ENCODE measurements around the gene EFNA3.
A peak's percentile ranks its signal among the peaks of the same experiment; 100 is the strongest.

The EFNA3 gene

DNA sequence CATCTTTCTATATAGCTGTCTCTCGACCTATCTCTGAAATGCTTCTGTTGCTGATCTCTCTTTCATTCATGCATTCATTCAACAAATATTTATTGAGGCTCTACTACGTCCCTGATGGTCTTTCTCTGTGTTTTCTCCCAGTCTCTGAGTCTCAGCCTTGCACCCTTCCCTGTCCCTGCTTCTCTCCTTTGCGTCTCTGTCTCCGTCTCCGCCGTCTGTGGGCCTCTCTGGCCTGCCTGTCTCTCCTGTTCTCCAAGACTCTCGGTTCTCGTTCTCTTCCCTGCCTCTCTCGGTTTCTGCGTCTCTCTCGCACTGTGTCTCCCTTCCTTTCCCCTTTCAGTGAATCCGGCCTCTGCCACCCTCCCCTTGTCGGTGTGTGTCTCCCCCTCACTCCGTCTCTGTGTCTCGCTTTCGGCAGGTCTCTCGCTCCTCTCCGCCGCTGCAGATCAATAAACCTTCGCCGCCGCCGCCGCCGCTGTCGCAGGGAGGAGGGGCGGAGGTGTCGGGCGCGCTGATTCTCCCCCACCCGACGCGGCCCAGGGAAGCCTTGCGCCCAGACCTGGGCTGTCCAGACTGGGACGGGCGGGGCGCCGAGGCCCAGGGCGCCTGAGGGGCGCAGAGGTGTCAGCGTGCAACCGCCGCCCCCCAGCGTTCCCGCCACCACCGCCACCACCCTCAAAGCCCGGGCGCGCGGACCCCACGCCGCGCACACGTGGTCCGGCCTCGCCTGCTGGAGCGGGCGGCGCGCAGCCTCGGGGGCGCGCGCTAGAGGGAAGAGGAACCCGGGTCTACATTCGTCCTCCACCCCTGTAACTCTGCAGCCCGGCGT is 3.0 kb downstream of the EFNA3 start:
- Histone ChIP-seq H3K4me3 (ENCODE audit: low read depth in 1 of 2, low read length in 2 of 2) (peak overlapping the region in 1 of 2 donors; percentile 42), H3K36me3 (ENCODE audit: control insufficient read depth in 1 of 2, insufficient read depth in 2 of 2, low read length in 2 of 2) (no peaks in the 10 kb centered on the region), H3K27me3 (ENCODE audit: low read depth, low read length) (peaks cover 54% of the 10 kb centered on the region), H3K4me1 (ENCODE audit: control insufficient read depth in 1 of 2, insufficient read depth in 2 of 2, low read length in 2 of 2) (peaks cover 8 to 54% of the 10 kb centered on the region in 2 donors), H3K9me3 (ENCODE audit: control insufficient read depth in 1 of 2, low read length in 2 of 2) (no peaks in the 10 kb centered on the region), H3K27ac (ENCODE audit: low read length) (no peak overlapping the region)

DNA sequence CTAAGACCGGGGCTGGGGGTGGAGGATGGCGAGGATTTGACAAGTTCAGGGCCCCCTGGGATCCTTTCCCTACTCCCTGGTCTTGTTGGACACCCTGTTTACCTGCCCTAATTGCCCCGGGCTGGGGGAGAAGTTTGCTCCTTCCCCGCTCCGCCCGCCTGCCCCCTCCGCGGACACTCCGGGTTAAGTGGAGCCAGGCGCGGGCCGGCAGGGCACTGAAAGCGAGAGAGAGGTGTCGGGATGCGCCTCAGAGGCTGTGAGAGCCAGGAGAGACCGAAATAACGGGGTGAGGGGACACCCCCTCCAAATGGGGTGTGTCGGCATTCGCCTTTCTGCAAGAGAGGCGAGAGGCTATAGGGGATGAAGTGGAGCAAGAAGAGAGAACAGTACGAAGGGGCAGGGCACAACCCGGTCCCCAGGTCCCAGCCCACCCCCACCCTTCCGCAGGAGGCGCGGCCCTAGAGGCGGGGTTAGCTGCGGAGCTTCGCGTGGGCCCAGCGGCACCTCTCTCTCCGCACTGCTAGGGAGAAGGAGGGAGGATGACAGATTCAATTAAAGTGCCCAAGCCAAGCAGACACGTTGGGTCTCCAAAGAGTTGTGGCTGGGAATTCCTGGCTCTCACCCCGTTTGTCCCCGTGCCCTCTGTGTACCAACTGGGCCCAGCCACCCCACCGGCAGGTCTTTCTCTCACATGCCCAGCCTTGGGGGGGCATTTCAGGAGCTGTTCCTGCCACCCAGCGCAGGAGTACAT is 3.8 kb downstream of the EFNA3 start:
- H3K36me3 ChIP-seq (ENCODE audit: control insufficient read depth in 1 of 2, insufficient read depth in 2 of 2, low read length in 2 of 2): no peaks in the 10 kb centered on the region
- no peaks in the 10 kb centered on the region for H3K9me3 ChIP-seq (ENCODE audit: control insufficient read depth in 1 of 2, low read length in 2 of 2)
- H3K27me3 ChIP-seq (ENCODE audit: low read depth, low read length): peaks cover 54% of the 10 kb centered on the region
- H3K27ac ChIP-seq (ENCODE audit: low read length): no peak overlapping the region
- peak overlapping the region in 1 of 2 donors; percentile 42 for H3K4me3 ChIP-seq (ENCODE audit: low read depth in 1 of 2, low read length in 2 of 2)
- H3K4me1 ChIP-seq (ENCODE audit: control insufficient read depth in 1 of 2, insufficient read depth in 2 of 2, low read length in 2 of 2): peaks cover 8 to 54% of the 10 kb centered on the region in 2 donors

DNA sequence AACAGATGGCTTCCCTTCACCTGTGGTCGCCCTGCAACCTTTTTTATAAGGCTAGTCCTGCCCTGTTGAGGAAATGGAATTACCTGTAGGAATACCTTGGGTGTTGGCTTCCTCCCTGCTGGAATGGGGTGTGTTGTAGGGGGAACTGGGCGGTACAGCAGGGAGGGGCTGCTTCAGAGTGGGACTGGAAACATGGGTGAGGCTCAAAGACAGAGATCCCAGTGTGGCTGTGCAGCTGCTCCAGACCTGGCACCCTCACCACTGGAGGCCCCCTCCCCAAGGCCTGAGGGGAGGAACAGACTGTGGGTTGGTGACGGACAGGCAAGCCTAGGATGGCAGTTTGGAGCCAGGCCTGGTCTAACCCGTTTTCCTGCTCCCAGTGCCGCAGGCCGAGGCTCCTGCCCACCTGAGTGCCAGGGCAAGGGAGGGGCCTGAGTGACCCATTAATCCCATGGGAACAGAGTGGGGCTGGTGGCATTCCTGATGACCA is 4.5 kb downstream of the EFNA3 start:
- Histone ChIP-seq H3K27ac (ENCODE audit: low read length) (no peak overlapping the region), H3K4me1 (ENCODE audit: control insufficient read depth in 1 of 2, insufficient read depth in 2 of 2, low read length in 2 of 2) (peaks cover 8 to 54% of the 10 kb centered on the region in 2 donors), H3K4me3 (ENCODE audit: low read depth in 1 of 2, low read length in 2 of 2) (no peak overlapping the region), H3K36me3 (ENCODE audit: control insufficient read depth in 1 of 2, insufficient read depth in 2 of 2, low read length in 2 of 2) (no peaks in the 10 kb centered on the region), H3K9me3 (ENCODE audit: control insufficient read depth in 1 of 2, low read length in 2 of 2) (no peaks in the 10 kb centered on the region), H3K27me3 (ENCODE audit: low read depth, low read length) (peaks cover 54% of the 10 kb centered on the region)

DNA sequence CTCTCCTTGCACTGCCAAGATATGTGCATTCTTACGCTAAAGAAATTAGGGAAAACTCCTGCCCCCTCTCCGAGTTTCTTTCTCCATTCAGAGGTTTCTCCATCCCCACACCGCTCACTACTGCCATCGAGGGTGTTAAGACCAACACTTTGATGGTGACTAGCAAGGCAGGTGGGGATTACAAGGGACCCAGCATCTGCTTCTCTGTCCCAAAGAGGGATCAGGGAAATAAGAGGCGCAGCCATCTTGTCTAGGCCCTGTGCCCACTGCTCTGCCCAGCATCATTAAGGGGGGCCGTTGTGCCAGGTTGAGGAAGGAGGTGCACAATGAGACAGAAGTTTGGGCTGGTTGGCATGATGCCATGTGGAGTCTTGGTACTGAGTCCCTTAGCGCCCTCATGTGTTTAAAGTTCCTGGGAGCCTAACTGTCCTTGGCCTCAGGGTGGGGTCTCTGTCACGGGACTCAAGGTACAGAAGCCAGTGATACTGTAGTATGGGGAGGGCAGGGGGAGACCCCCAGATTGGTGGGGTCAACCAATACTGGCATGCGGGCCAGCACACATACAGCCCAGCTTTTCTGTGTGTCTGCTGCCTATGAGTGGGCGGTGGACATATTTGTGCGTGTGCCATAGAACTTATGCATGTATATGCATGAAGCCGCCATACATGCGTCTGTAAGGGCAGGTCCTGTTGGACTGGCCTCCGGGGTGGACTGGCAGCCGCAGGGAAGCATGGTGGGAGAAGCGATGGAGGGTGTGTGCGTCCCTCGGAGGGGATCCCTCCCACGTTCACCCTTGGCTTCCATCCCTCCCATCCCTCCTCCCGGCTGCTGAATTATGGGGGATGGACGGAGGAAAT is 5.5 kb downstream of the EFNA3 start:
- peaks cover 52% of the 10 kb centered on the region for H3K27me3 ChIP-seq (ENCODE audit: low read depth, low read length)

DNA sequence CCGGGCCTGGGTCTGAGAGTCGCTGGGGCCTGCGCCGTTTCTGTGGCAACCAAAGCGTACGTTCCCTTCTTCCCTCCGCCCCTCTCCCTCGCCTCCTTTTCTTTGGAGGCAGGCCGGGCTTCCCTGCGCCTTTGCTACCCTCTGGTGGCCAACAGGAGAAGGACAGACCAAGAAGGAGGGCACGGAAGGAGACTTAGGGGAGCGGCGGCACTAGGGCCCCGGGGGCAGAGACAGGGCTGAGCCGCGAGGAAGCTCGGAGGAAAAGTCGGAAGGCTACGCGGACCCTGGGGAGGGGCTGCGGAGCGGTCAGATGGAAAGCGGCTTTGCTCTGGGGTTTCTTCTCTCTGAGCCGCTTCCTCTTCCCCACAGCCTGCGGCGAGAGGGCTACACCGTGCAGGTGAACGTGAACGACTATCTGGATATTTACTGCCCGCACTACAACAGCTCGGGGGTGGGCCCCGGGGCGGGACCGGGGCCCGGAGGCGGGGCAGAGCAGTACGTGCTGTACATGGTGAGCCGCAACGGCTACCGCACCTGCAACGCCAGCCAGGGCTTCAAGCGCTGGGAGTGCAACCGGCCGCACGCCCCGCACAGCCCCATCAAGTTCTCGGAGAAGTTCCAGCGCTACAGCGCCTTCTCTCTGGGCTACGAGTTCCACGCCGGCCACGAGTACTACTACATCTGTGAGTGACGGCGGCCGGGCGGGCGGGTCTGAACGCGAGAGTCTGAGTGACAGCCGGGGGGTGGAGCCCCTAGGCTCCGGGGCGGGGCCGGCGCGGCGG is 6.3 kb downstream of the EFNA3 start:
- Histone ChIP-seq H3K4me3 (ENCODE audit: low read depth in 1 of 2, low read length in 2 of 2) (peak overlapping the region; percentile 78 to 79), H3K27ac (ENCODE audit: low read length) (peak overlapping the region; percentile 87), H3K4me1 (ENCODE audit: control insufficient read depth in 1 of 2, insufficient read depth in 2 of 2, low read length in 2 of 2) (peaks cover 8 to 39% of the 10 kb centered on the region in 2 donors), H3K36me3 (ENCODE audit: control insufficient read depth in 1 of 2, insufficient read depth in 2 of 2, low read length in 2 of 2) (no peaks in the 10 kb centered on the region), H3K27me3 (ENCODE audit: low read depth, low read length) (peaks cover 43% of the 10 kb centered on the region), H3K9me3 (ENCODE audit: control insufficient read depth in 1 of 2, low read length in 2 of 2) (no peaks in the 10 kb centered on the region)

More for the DNA sequence above, 5.5 kb downstream of the EFNA3 start:
- H3K4me1 ChIP-seq (ENCODE audit: control insufficient read depth in 1 of 2, insufficient read depth in 2 of 2, low read length in 2 of 2): peaks cover 8 to 47% of the 10 kb centered on the region in 2 donors
- no peaks in the 10 kb centered on the region for H3K36me3 ChIP-seq (ENCODE audit: control insufficient read depth in 1 of 2, insufficient read depth in 2 of 2, low read length in 2 of 2)
- no peak overlapping the region for H3K27ac ChIP-seq (ENCODE audit: low read length)
- H3K4me3 ChIP-seq (ENCODE audit: low read depth in 1 of 2, low read length in 2 of 2): peak overlapping the region; percentile 78 to 79
- no peaks in the 10 kb centered on the region for H3K9me3 ChIP-seq (ENCODE audit: control insufficient read depth in 1 of 2, low read length in 2 of 2)

DNA sequence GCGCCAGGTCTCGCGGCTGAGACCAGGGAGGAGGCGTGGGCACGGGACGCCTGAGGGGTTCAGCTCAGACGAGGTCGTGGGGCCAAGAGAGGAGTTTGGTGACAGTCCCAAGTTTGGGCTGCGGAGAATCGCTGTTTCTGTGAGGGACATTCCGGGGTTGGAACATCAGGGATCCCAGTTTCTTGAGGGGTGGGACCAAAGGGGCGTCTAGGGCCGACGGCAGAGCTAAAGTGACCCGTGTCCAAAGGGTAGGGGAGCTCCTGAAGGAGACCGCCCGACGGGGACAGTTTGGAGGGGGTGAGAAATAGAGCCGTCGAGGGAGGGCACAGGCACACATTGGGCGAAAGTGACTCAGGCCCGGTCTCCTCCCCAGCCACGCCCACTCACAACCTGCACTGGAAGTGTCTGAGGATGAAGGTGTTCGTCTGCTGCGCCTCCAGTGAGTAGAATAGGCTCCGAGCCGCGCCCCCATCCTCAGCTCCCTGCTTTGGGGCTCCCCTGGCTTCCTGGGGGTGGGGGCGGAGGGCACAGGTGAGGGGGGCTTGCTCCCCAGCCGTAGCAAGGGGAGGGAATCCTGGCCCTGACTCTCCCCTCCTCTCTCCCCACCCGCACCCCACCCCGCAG is 7.0 kb downstream of the EFNA3 start:
- no peaks in the 10 kb centered on the region for H3K36me3 ChIP-seq (ENCODE audit: control insufficient read depth in 1 of 2, insufficient read depth in 2 of 2, low read length in 2 of 2)
- peaks cover 8 to 32% of the 10 kb centered on the region in 2 donors for H3K4me1 ChIP-seq (ENCODE audit: control insufficient read depth in 1 of 2, insufficient read depth in 2 of 2, low read length in 2 of 2)
- H3K27me3 ChIP-seq (ENCODE audit: low read depth, low read length): peaks cover 36% of the 10 kb centered on the region
- H3K9me3 ChIP-seq (ENCODE audit: control insufficient read depth in 1 of 2, low read length in 2 of 2): no peaks in the 10 kb centered on the region
- peak overlapping the region; percentile 87 for H3K27ac ChIP-seq (ENCODE audit: low read length)
- H3K4me3 ChIP-seq (ENCODE audit: low read depth in 1 of 2, low read length in 2 of 2): peak overlapping the region; percentile 78 to 79

DNA sequence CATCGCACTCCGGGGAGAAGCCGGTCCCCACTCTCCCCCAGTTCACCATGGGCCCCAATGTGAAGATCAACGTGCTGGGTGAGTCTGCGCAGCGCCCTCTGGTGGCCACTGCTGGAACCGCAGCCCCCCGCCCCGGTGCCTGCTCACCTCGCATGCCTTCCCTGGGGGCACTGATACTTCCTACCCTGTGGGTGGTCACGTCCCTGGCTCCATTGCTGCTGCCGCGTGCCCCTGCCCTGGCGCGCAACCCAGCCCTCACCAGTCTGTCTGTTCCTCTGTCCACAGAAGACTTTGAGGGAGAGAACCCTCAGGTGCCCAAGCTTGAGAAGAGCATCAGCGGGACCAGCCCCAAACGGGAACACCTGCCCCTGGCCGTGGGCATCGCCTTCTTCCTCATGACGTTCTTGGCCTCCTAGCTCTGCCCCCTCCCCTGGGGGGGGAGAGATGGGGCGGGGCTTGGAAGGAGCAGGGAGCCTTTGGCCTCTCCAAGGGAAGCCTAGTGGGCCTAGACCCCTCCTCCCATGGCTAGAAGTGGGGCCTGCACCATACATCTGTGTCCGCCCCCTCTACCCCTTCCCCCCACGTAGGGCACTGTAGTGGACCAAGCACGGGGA is 7.6 kb downstream of the EFNA3 start:
- peak overlapping the region in 1 of 2 donors; percentile 78 for H3K4me3 ChIP-seq (ENCODE audit: low read depth in 1 of 2, low read length in 2 of 2)
- peaks cover 30% of the 10 kb centered on the region for H3K27me3 ChIP-seq (ENCODE audit: low read depth, low read length)
- no peak overlapping the region for H3K27ac ChIP-seq (ENCODE audit: low read length)
- H3K9me3 ChIP-seq (ENCODE audit: control insufficient read depth in 1 of 2, low read length in 2 of 2): no peaks in the 10 kb centered on the region
- peaks cover 5 to 27% of the 10 kb centered on the region in 2 donors for H3K4me1 ChIP-seq (ENCODE audit: control insufficient read depth in 1 of 2, insufficient read depth in 2 of 2, low read length in 2 of 2)
- no peaks in the 10 kb centered on the region for H3K36me3 ChIP-seq (ENCODE audit: control insufficient read depth in 1 of 2, insufficient read depth in 2 of 2, low read length in 2 of 2)

DNA sequence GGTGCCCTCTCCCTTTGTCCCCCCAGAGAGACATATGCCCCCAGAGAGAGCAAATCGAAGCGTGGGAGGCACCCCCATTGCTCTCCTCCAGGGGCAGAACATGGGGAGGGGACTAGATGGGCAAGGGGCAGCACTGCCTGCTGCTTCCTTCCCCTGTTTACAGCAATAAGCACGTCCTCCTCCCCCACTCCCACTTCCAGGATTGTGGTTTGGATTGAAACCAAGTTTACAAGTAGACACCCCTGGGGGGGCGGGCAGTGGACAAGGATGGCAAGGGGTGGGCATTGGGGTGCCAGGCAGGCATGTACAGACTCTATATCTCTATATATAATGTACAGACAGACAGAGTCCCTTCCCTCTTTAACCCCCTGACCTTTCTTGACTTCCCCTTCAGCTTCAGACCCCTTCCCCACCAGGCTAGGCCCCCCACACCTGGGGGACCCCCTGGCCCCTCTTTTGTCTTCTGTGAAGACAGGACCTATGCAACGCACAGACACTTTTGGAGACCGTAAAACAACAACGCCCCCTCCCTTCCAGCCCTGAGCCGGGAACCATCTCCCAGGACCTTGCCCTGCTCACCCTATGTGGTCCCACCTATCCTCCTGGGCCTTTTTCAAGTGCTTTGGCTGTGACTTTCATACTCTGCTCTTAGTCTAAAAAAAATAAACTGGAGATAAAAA is 8.4 kb downstream of the EFNA3 start:
- Histone ChIP-seq H3K4me3 (ENCODE audit: low read depth in 1 of 2, low read length in 2 of 2) (no peak overlapping the region), H3K27me3 (ENCODE audit: low read depth, low read length) (peaks cover 24% of the 10 kb centered on the region), H3K27ac (ENCODE audit: low read length) (no peak overlapping the region), H3K36me3 (ENCODE audit: control insufficient read depth in 1 of 2, insufficient read depth in 2 of 2, low read length in 2 of 2) (no peaks in the 10 kb centered on the region), H3K9me3 (ENCODE audit: control insufficient read depth in 1 of 2, low read length in 2 of 2) (no peaks in the 10 kb centered on the region), H3K4me1 (ENCODE audit: control insufficient read depth in 1 of 2, insufficient read depth in 2 of 2, low read length in 2 of 2) (peaks cover 0 to 26% of the 10 kb centered on the region in 2 donors)

DNA sequence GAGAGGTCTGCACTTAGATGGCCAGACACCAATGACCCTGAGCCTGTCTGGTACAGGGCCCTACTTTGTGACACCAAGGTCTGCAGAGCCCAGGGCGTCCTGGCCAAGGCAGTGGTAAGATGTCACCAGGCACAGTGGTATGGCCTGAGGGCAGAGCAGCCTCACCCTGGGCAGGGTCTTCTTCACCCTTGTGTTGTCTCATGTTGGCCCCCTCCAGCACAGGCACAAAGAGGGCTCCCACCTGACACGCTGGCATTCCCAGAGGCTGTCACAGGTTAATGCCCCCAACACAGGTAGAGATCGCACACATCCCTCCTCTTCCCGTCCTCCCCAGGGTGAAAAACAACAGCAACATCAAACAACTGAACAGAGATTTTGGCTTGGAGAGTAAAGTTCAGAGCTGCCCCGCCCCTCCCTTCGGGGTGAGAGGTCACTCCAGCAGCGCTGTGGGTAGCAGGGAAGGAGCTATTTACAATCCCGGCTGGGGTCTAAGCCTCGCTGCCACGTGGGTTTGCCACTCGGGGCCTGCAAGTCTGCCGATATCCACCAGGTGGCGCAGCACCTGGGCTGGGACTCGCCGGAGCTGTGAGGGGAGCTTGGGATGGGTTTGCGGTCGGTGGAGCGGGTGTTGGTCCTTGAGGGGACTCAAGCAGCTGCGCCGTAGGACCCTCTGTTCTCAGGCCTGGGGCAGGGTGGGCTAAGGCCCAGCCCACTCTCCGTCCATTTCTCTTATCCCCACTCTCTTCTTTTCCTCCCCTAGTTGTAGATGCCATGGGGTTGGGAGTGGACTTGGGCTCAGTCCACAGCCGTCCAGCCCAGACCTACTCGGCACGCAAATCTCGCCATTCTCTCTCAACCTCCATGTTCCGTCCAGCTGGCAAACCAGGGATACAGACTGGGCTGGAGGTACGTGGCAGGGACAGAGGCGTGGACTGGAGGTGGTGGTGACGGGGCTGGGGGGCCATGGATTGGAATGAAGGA is 12.7 kb downstream of the EFNA3 start:
- Histone ChIP-seq H3K27me3 (ENCODE audit: low read depth, low read length) (no peaks in the 10 kb centered on the region), H3K27ac (ENCODE audit: low read length) (no peak overlapping the region)

More for the DNA sequence above, 12.7 kb downstream of the EFNA3 start:
- peaks cover 4 to 26% of the 10 kb centered on the region in 2 donors for H3K4me1 ChIP-seq (ENCODE audit: control insufficient read depth in 1 of 2, insufficient read depth in 2 of 2, low read length in 2 of 2)
- no peaks in the 10 kb centered on the region for H3K36me3 ChIP-seq (ENCODE audit: control insufficient read depth in 1 of 2, insufficient read depth in 2 of 2, low read length in 2 of 2)
- no peaks in the 10 kb centered on the region for H3K9me3 ChIP-seq (ENCODE audit: control insufficient read depth in 1 of 2, low read length in 2 of 2)
- H3K4me3 ChIP-seq (ENCODE audit: low read depth in 1 of 2, low read length in 2 of 2): no peak overlapping the region
